ENCODE results near the gene MAML3.
A peak's percentile ranks its signal among the peaks of the same experiment; 100 is the strongest.

The MAML3 gene

GRCh38 chr4:140153718-140154571 is at the start of gene MAML3:
TSS of gene MAML3 (minus strand) at chr4:140154184. CDS start at chr4:140153327, 857 bp downstream.
- H3K9me3 ChIP-seq (ENCODE audit: control insufficient read depth in 1 of 2, low read length in 2 of 2) = no peaks in the 10 kb centered on the region

DNA sequence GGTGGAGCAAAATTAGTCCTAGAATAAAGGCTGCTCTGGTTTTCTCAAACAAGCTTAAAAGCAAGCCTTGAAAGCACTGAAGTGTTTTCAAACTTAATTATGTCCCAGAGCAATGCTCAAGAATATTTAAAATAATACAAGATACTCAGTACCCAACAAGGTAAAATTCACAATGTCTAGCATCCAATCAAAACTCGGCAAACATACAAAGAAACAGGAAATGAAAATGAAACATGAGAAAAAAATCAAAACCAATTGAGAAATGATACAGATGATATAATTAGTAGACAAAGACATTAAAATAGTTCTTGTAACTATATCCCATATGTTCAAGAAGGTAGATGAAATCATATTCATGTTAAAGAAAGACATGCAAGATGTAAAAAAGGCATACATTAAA is 45.0 kb upstream of the MAML3 start:
- no peaks in the 10 kb centered on the region for H3K27me3 ChIP-seq (ENCODE audit: low read depth, low read length)
- no peaks in the 10 kb centered on the region for H3K4me1 ChIP-seq (ENCODE audit: control insufficient read depth in 1 of 2, insufficient read depth in 2 of 2, low read length in 2 of 2)
- H3K27ac ChIP-seq (ENCODE audit: low read length) = no peak overlapping the region
- no peaks in the 10 kb centered on the region for H3K36me3 ChIP-seq (ENCODE audit: control insufficient read depth in 1 of 2, insufficient read depth in 2 of 2, low read length in 2 of 2)
- H3K4me3 ChIP-seq (ENCODE audit: low read depth in 1 of 2, low read length in 2 of 2) = no peak overlapping the region
- no peaks in the 10 kb centered on the region for H3K9me3 ChIP-seq (ENCODE audit: control insufficient read depth in 1 of 2, low read length in 2 of 2)

More at GRCh38 chr4:140153718-140154571, at the start of gene MAML3:
- Histone ChIP-seq H3K27ac (ENCODE audit: low read length) (peak within 1 kb of the TSS; percentile 93), H3K27me3 (ENCODE audit: low read depth, low read length) (no peaks in the 10 kb centered on the region), H3K4me1 (ENCODE audit: control insufficient read depth in 1 of 2, insufficient read depth in 2 of 2, low read length in 2 of 2) (peaks cover 8% of the 10 kb centered on the region in 2 donors), H3K36me3 (ENCODE audit: control insufficient read depth in 1 of 2, insufficient read depth in 2 of 2, low read length in 2 of 2) (no peaks in the 10 kb centered on the region), H3K4me3 (ENCODE audit: low read depth in 1 of 2, low read length in 2 of 2) (peak within 1 kb of the TSS; percentile 70 to 92)

GRCh38 chr4:140195806-140196205 is 41.8 kb upstream of the MAML3 start:
- Histone ChIP-seq H3K4me1 (ENCODE audit: control insufficient read depth in 1 of 2, insufficient read depth in 2 of 2, low read length in 2 of 2) (no peaks in the 10 kb centered on the region), H3K9me3 (ENCODE audit: control insufficient read depth in 1 of 2, low read length in 2 of 2) (no peaks in the 10 kb centered on the region), H3K27me3 (ENCODE audit: low read depth, low read length) (no peaks in the 10 kb centered on the region), H3K4me3 (ENCODE audit: low read depth in 1 of 2, low read length in 2 of 2) (no peak overlapping the region), H3K27ac (ENCODE audit: low read length) (no peak overlapping the region), H3K36me3 (ENCODE audit: control insufficient read depth in 1 of 2, insufficient read depth in 2 of 2, low read length in 2 of 2) (no peaks in the 10 kb centered on the region)

- Histone ChIP-seq H3K36me3 (ENCODE audit: control insufficient read depth in 1 of 2, insufficient read depth in 2 of 2, low read length in 2 of 2) (no peaks in the 10 kb centered on the region), H3K9me3 (ENCODE audit: control insufficient read depth in 1 of 2, low read length in 2 of 2) (no peaks in the 10 kb centered on the region), H3K4me3 (ENCODE audit: low read depth in 1 of 2, low read length in 2 of 2) (no peak overlapping the region), H3K27ac (ENCODE audit: low read length) (no peak overlapping the region), H3K27me3 (ENCODE audit: low read depth, low read length) (no peaks in the 10 kb centered on the region), H3K4me1 (ENCODE audit: control insufficient read depth in 1 of 2, insufficient read depth in 2 of 2, low read length in 2 of 2) (peaks cover 0 to 6% of the 10 kb centered on the region in 2 donors)
Measured at GRCh38 chr4:140189805-140190204, 35.8 kb upstream of the MAML3 start.

DNA sequence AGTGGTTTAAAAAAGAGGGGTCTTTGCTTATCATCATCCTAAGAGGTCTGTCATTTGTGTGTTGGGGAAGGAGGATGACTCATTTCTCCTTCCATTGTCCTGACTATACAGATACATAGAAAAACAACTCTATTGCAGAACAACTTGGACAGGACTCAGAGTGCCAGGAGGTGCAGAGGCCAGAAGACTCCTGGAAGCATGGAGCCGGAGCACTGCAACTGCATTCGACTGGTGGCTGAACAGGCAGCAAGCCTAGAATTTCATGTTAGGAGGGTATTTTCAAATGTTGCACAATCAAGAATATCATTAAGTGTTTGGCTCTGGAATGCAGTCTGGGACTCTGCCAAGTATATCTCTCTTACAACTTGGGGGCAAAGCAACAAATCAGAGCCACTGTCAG is 35.0 kb upstream of the MAML3 start:
- H3K9me3 ChIP-seq (ENCODE audit: control insufficient read depth in 1 of 2, low read length in 2 of 2) = no peaks in the 10 kb centered on the region
- no peak overlapping the region for H3K4me3 ChIP-seq (ENCODE audit: low read depth in 1 of 2, low read length in 2 of 2)
- no peaks in the 10 kb centered on the region for H3K36me3 ChIP-seq (ENCODE audit: control insufficient read depth in 1 of 2, insufficient read depth in 2 of 2, low read length in 2 of 2)
- H3K4me1 ChIP-seq (ENCODE audit: control insufficient read depth in 1 of 2, insufficient read depth in 2 of 2, low read length in 2 of 2) = peaks cover 0 to 6% of the 10 kb centered on the region in 2 donors
- H3K27ac ChIP-seq (ENCODE audit: low read length) = no peak overlapping the region
- no peaks in the 10 kb centered on the region for H3K27me3 ChIP-seq (ENCODE audit: low read depth, low read length)

DNA sequence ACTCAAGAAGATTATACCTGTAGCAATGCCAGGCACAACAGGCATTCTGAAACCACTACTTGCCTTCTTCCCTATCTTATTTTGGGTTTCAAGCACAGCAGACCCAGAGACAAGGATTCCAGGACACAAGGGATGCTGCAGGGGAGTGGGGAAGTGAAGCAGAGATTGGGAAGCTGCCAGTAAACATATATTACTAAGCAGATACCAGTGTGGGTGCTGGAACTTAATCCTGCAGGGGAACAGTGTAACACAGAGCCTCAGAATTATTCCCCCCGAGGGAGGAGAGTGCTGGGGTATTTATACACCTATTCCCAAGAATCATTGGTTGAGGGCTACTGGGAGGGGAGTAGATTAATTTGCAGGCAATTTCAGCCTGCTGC is 33.3 kb upstream of the MAML3 start:
- Histone ChIP-seq H3K27me3 (ENCODE audit: low read depth, low read length) (no peaks in the 10 kb centered on the region), H3K4me1 (ENCODE audit: control insufficient read depth in 1 of 2, insufficient read depth in 2 of 2, low read length in 2 of 2) (peaks cover 0 to 6% of the 10 kb centered on the region in 2 donors), H3K4me3 (ENCODE audit: low read depth in 1 of 2, low read length in 2 of 2) (no peak overlapping the region), H3K9me3 (ENCODE audit: control insufficient read depth in 1 of 2, low read length in 2 of 2) (no peaks in the 10 kb centered on the region), H3K27ac (ENCODE audit: low read length) (no peak overlapping the region), H3K36me3 (ENCODE audit: control insufficient read depth in 1 of 2, insufficient read depth in 2 of 2, low read length in 2 of 2) (no peaks in the 10 kb centered on the region)

- H3K9me3 ChIP-seq (ENCODE audit: control insufficient read depth in 1 of 2, low read length in 2 of 2) = no peaks in the 10 kb centered on the region
- H3K4me1 ChIP-seq (ENCODE audit: control insufficient read depth in 1 of 2, insufficient read depth in 2 of 2, low read length in 2 of 2) = peaks cover 0 to 6% of the 10 kb centered on the region in 2 donors
- no peaks in the 10 kb centered on the region for H3K36me3 ChIP-seq (ENCODE audit: control insufficient read depth in 1 of 2, insufficient read depth in 2 of 2, low read length in 2 of 2)
- H3K4me3 ChIP-seq (ENCODE audit: low read depth in 1 of 2, low read length in 2 of 2) = no peak overlapping the region
- H3K27ac ChIP-seq (ENCODE audit: low read length) = no peak overlapping the region
- H3K27me3 ChIP-seq (ENCODE audit: low read depth, low read length) = no peaks in the 10 kb centered on the region
Measured at GRCh38 chr4:140186651-140187315, 32.8 kb upstream of the MAML3 start.

GRCh38 chr4:140186082-140186438 is 32.1 kb upstream of the MAML3 start:
- Histone ChIP-seq H3K4me1 (ENCODE audit: control insufficient read depth in 1 of 2, insufficient read depth in 2 of 2, low read length in 2 of 2) (peaks cover 0 to 6% of the 10 kb centered on the region in 2 donors), H3K9me3 (ENCODE audit: control insufficient read depth in 1 of 2, low read length in 2 of 2) (no peaks in the 10 kb centered on the region), H3K36me3 (ENCODE audit: control insufficient read depth in 1 of 2, insufficient read depth in 2 of 2, low read length in 2 of 2) (no peaks in the 10 kb centered on the region), H3K27ac (ENCODE audit: low read length) (no peak overlapping the region), H3K4me3 (ENCODE audit: low read depth in 1 of 2, low read length in 2 of 2) (no peak overlapping the region), H3K27me3 (ENCODE audit: low read depth, low read length) (no peaks in the 10 kb centered on the region)

DNA sequence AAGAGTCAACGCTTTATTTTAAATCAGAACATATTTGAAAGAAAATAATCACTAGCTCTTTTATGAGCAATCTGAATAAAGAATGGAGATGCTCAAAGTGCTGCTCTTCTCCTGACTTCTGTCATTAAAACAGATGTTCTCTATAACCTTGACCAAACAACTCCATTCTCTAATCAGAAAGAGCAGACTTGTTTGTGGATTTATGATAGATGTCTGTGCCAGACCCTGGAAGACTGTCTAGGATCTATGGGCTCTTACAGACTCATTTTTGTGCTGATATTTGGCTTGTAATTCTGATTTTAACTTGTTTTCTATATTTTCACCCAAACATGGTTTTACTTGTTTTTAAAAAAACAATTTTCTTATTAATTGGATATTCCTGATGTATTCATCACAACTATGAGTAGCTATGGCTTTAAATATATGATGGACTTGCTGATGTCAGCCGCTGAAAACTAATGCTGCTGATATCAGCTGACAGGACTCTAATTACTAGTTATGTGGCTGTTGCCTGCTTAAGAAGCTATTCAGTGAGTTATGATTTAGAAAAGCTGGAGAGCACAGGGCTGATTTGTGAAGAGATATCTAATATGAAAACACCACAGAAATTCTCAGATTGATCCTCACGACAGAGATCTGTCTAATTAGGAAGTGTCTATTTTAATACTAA is 31.6 kb upstream of the MAML3 start:
- H3K4me3 ChIP-seq (ENCODE audit: low read depth in 1 of 2, low read length in 2 of 2) = no peak overlapping the region
- peaks cover 0 to 6% of the 10 kb centered on the region in 2 donors for H3K4me1 ChIP-seq (ENCODE audit: control insufficient read depth in 1 of 2, insufficient read depth in 2 of 2, low read length in 2 of 2)
- no peak overlapping the region for H3K27ac ChIP-seq (ENCODE audit: low read length)
- H3K36me3 ChIP-seq (ENCODE audit: control insufficient read depth in 1 of 2, insufficient read depth in 2 of 2, low read length in 2 of 2) = no peaks in the 10 kb centered on the region
- no peaks in the 10 kb centered on the region for H3K27me3 ChIP-seq (ENCODE audit: low read depth, low read length)
- H3K9me3 ChIP-seq (ENCODE audit: control insufficient read depth in 1 of 2, low read length in 2 of 2) = no peaks in the 10 kb centered on the region

GRCh38 chr4:140183270-140183669 is 29.3 kb upstream of the MAML3 start:
- H3K27ac ChIP-seq (ENCODE audit: low read length) = no peak overlapping the region
- H3K4me3 ChIP-seq (ENCODE audit: low read depth in 1 of 2, low read length in 2 of 2) = no peak overlapping the region
- H3K4me1 ChIP-seq (ENCODE audit: control insufficient read depth in 1 of 2, insufficient read depth in 2 of 2, low read length in 2 of 2) = no peaks in the 10 kb centered on the region
- H3K9me3 ChIP-seq (ENCODE audit: control insufficient read depth in 1 of 2, low read length in 2 of 2) = no peaks in the 10 kb centered on the region
- H3K27me3 ChIP-seq (ENCODE audit: low read depth, low read length) = no peaks in the 10 kb centered on the region
- H3K36me3 ChIP-seq (ENCODE audit: control insufficient read depth in 1 of 2, insufficient read depth in 2 of 2, low read length in 2 of 2) = no peaks in the 10 kb centered on the region

DNA sequence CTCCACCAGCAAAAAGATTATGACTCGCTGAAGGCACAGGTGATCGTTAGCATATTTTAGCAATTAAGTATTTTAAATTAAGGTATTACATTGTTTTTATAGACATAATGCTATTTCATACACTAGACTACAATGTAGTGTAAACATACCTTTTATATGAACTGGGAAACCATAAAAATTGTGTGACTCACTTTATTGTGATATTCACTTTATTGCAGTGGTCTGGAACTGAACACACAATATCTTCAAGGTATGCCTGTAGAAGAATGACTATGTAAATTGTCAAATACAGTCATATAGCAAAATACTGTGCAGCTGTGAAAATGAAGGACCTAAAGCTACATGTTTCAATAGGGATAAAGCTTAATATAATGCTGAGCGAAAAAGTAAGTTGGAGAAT is 26.6 kb upstream of the MAML3 start:
- Histone ChIP-seq H3K4me3 (ENCODE audit: low read depth in 1 of 2, low read length in 2 of 2) (no peak overlapping the region), H3K9me3 (ENCODE audit: control insufficient read depth in 1 of 2, low read length in 2 of 2) (no peaks in the 10 kb centered on the region), H3K4me1 (ENCODE audit: control insufficient read depth in 1 of 2, insufficient read depth in 2 of 2, low read length in 2 of 2) (no peaks in the 10 kb centered on the region), H3K27me3 (ENCODE audit: low read depth, low read length) (no peaks in the 10 kb centered on the region), H3K27ac (ENCODE audit: low read length) (no peak overlapping the region), H3K36me3 (ENCODE audit: control insufficient read depth in 1 of 2, insufficient read depth in 2 of 2, low read length in 2 of 2) (no peaks in the 10 kb centered on the region)
